Activated naive CD8-positive, alpha-beta T cell treated with anti-CD3 and anti-CD28 coated beads, Interleukin-2, amount 50 U/mL, for 24 hours (primary cell): ENCODE measurements around the gene DNAI1.

Experiments used
- ATAC-seq: fragments of 150-1000 bp; cut with Tn5 transposase; one replicate; pipeline ENCODE4 v1.10.0; 2021
- DNase-seq: peaks from one replicate; pipeline ENCODE4 v3.0.0; 2021
- H3K27ac Mint-ChIP-seq: one replicate; pipeline ENCODE4 v1.8.0; 2021; ENCODE audit warnings: mild to moderate bottlenecking, mixed read lengths
- H3K27me3 Mint-ChIP-seq: one replicate; pipeline ENCODE4 v1.8.0; 2021; ENCODE audit warnings: mixed read lengths
- H3K36me3 Mint-ChIP-seq: one replicate; pipeline ENCODE4 v1.8.0; 2021; ENCODE audit warnings: low read depth, mixed read lengths
- H3K4me1 Mint-ChIP-seq: one replicate; pipeline ENCODE4 v1.8.0; 2021; ENCODE audit warnings: mixed read lengths
- H3K4me3 Mint-ChIP-seq: one replicate; pipeline ENCODE4 v1.8.0; 2021; ENCODE audit warnings: mild to moderate bottlenecking, moderate library complexity, mixed read lengths
- H3K9me3 Mint-ChIP-seq: one replicate; pipeline ENCODE4 v1.8.0; 2021; ENCODE audit warnings: mixed read lengths

The DNAI1 gene

DNA sequence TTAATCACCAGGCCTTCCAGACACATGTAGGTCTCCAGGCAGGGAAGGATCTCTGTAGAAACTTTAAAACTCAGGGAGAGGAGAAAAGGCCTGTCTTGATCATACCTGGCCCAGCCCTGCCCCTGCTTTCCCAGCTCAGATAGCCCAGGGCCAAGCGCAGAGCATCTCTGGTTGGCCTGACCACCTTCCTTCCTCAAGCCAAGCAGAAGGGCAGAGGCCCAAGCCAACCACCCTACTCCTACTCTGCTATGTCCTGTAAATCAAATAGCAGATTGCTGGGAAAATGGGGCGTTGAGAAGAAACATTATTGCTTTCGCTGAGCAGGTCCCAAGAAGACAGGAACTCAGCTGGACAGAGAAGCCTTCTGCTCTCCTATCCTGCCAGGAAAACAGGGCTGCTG is 49.9 kb downstream of the DNAI1 start:
- no peak overlapping the region for H3K27ac Mint-ChIP-seq
- H3K4me1 Mint-ChIP-seq: no peaks in the 10 kb centered on the region
- no peak for ATAC-seq
- no peaks in the 10 kb centered on the region for H3K9me3 Mint-ChIP-seq
- H3K27me3 Mint-ChIP-seq: peaks cover 2% of the 10 kb centered on the region
- no peaks in the 10 kb centered on the region for H3K36me3 Mint-ChIP-seq
- DNase-seq: no peak
- no peak overlapping the region for H3K4me3 Mint-ChIP-seq

DNA sequence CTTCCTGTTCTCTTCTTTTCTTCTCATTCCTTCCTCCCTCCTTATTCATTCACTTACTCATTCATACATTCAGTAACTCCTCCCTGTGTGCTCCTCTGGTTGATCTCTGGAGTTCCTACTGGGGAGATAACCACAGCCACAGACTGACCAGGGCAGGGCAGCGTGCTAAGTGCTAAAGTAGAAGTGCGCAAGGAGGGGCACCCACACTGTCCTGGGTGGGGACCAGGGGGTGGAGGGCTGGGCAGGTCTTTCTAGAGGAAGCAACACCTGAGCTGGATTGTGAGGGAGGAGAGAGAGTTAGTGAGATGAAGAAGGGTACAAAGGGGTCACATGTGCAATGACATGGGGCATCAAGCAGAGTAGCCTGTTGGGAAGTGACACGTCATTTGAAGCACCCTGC is 50.3 kb downstream of the DNAI1 start:
- ATAC-seq (no peak), DNase-seq (no peak)
- H3K4me3 Mint-ChIP-seq: no peak overlapping the region
- peaks cover 2% of the 10 kb centered on the region for H3K27me3 Mint-ChIP-seq
- no peaks in the 10 kb centered on the region for H3K4me1 Mint-ChIP-seq
- no peak overlapping the region for H3K27ac Mint-ChIP-seq
- H3K9me3 Mint-ChIP-seq: no peaks in the 10 kb centered on the region
- no peaks in the 10 kb centered on the region for H3K36me3 Mint-ChIP-seq

DNA sequence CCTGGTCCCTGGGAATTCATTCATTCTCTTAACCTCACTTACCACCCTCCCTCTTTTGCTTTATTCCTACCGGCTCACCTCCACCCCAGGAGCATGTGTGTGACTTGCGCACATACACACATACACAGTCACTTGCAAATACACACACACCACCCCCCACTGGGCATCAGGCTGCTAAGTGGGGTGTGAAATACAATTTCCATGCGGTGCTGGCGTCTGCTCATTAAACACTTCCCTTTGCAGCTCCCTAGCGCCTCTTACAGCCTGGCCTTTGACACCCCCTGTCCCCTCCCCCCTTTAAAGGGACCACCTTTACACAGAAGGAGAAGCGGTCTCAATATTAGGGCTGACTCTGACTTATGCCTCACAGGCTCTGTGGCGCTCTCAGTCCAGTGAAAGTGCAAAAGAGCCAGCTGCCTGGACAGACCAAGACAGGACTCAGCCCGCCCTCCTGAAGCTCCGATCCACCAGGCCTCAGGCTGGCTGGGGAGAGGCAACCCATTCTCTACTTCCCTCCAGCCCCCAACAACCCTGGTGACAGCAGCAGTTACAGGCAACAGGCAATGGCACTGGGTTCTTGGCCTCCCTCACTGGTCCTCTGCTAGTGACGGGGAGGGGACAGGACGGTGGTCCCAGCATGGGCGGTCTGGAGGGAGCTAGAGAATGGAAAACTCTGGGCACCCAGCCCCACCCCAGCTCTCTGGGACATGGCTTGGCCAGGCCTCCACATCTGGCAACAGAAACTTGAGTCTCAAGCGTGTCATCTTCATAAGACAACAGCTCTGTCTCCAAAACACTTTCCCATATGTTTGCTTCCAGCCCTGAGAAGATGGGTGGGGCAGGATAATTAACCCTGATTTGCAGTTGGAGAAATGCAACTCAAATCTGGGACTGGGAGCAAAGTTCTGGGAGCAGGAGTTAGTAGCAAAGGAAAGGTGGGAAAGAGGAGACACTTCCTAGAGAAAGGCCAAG is 52.2 kb downstream of the DNAI1 start:
- H3K4me3 Mint-ChIP-seq: no peak overlapping the region
- no peaks in the 10 kb centered on the region for H3K4me1 Mint-ChIP-seq
- ATAC-seq (no peak), DNase-seq (no peak)
- H3K27ac Mint-ChIP-seq: no peak overlapping the region
- no peaks in the 10 kb centered on the region for H3K36me3 Mint-ChIP-seq
- H3K9me3 Mint-ChIP-seq: no peaks in the 10 kb centered on the region
- H3K27me3 Mint-ChIP-seq: no peaks in the 10 kb centered on the region

DNA sequence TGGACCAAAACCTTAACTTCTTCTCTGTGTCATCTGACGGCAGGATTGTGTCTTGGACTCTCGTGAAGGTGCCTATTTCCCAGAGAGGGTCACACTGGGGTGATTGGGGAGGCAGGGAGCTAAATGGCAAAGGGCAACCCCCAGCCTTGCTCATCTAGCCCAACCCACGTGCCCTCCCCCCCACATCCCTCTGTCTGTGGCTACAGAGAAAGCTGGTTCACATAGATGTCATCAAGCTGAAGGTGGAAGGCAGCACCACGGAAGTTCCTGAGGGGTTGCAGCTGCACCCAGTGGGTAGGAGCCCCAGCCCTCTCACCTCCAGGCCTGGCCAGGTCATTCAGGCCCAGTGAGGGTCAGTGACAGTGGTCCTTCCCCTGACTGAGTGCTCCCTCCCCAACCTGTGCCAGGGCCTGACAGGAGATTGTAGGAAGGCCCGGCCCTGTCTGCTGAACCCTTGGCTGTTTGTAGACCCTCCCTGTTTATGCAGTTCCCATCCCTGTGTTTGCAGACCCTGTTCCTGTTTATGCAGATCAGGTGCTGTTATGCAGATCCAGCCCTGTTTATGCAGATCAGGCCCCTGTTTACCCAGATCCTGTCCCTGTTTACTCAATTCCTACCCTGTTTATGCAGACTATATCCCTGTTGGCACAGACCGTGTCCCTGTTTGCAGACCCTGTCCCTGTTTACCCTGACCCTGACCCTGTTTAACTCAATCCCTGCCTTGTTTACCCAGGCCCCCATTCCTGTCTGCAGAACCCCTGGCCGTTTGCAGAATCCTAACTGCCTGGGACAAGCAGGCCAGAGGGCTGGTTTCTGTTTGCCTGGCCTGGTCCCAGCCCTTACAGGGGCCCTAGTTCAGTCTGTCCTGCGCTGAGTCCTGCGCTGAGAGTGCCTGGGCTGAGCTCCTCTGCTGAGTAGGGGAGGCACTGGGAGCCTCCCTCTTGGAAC is 53.8 kb downstream of the DNAI1 start:
- no peak overlapping the region for H3K27ac Mint-ChIP-seq
- H3K27me3 Mint-ChIP-seq: no peaks in the 10 kb centered on the region
- H3K36me3 Mint-ChIP-seq: no peaks in the 10 kb centered on the region
- H3K4me1 Mint-ChIP-seq: no peaks in the 10 kb centered on the region
- no peak overlapping the region for H3K4me3 Mint-ChIP-seq
- ATAC-seq: no peak
- DNase-seq: no peak
- no peaks in the 10 kb centered on the region for H3K9me3 Mint-ChIP-seq

DNA sequence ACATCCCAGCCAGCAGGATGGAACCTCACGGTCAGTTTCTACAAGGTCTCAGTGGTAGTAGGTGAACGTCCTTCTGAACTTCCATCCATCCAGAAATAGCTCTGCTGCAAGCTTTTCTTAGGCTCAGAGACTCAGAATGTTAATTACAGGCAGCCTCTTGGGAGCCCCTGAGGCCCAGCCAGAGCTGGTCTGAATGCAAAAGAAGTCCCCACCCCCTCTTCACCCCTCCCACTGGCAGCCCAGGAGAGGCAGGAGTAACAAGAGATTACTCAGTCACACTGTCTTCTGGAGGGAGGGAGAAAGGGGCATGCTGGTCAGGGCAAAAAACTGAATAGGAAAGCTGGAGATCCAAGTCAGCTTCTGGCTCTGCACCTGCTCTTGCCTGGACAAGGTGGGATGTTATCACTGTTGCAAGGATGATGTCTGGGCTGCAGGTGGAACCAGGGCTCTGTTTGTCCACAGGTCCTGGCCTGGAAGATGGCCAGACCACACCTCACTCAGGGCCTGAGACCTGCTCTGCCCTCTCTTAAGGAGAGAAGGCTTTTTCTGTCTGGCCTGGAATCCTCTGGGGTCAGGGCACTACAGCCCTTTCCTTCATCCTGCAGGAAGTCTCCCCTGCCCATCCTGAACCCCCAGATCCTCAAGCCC is 55.1 kb downstream of the DNAI1 start:
- ATAC-seq: no peak
- Mint-ChIP-seq H3K9me3 (no peaks in the 10 kb centered on the region), H3K4me1 (no peaks in the 10 kb centered on the region), H3K36me3 (no peaks in the 10 kb centered on the region), H3K27ac (no peak overlapping the region), H3K4me3 (no peak overlapping the region), H3K27me3 (no peaks in the 10 kb centered on the region)
- DNase-seq: no peak

DNA sequence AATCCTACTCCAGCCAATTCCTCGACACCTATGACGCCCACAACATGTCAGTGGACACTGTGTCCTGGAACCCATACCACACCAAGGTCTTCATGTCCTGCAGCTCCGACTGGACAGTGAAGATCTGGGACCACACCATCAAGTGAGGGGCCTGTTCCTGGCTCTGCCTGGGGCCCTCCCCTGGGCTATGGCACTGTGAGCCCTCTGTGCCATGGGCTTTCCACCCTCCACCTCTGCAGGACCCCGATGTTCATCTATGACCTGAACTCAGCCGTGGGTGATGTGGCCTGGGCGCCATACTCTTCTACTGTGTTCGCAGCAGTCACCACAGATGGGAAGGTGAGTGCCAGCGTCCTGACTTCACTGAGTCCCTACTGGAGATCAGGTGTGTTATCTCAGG is 55.8 kb downstream of the DNAI1 start:
- no peaks in the 10 kb centered on the region for H3K27me3 Mint-ChIP-seq
- ATAC-seq (no peak), DNase-seq (no peak)
- no peaks in the 10 kb centered on the region for H3K4me1 Mint-ChIP-seq
- H3K36me3 Mint-ChIP-seq: no peaks in the 10 kb centered on the region
- H3K4me3 Mint-ChIP-seq: no peak overlapping the region
- H3K9me3 Mint-ChIP-seq: no peaks in the 10 kb centered on the region
- no peak overlapping the region for H3K27ac Mint-ChIP-seq

DNA sequence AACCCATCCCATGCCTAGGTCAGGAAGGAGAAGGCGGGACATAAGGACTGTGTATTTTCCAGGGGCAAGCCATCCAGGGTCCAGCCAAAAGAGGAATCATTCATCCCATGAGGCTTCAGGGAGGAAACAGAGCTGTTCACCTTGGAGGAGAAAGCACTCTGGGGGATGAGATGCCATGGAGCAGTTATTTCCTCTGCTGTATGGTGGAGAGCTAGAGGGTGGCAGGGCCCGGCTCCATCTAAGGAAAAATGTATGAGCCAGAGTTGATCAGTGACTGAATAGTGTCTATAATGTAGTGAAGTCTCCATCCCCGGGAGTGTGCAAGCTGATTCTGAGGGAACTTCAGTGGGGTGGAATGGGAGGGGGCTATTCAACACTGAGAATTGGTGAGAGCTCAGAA is 56.2 kb downstream of the DNAI1 start:
- no peak overlapping the region for H3K4me3 Mint-ChIP-seq
- no peaks in the 10 kb centered on the region for H3K9me3 Mint-ChIP-seq
- DNase-seq: no peak
- no peaks in the 10 kb centered on the region for H3K27me3 Mint-ChIP-seq
- no peak for ATAC-seq
- H3K27ac Mint-ChIP-seq: no peak overlapping the region
- no peaks in the 10 kb centered on the region for H3K4me1 Mint-ChIP-seq
- H3K36me3 Mint-ChIP-seq: no peaks in the 10 kb centered on the region

DNA sequence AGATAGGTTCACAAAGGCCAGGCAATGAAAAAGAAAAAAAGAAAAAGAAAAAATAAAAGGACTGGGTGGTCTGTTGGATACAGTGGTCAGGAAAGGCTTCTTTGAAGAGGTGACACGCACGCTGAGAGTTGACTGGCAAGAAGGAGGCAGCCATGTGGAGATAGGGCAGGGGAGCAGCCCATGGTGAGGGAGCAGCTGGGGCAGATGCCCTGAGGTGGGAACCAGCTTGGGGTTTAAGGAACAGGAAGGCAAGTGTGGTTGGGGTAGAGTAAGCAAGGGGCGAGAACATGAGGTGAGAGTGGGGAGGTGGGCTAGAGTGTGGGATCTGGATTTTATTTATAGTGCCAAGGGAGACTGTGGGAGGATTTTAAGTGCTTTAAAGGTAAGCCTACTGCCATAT is 57.4 kb downstream of the DNAI1 start:
- no peak overlapping the region for H3K4me3 Mint-ChIP-seq
- no peaks in the 10 kb centered on the region for H3K4me1 Mint-ChIP-seq
- H3K9me3 Mint-ChIP-seq: no peaks in the 10 kb centered on the region
- no peaks in the 10 kb centered on the region for H3K27me3 Mint-ChIP-seq
- DNase-seq: no peak
- no peaks in the 10 kb centered on the region for H3K36me3 Mint-ChIP-seq
- no peak for ATAC-seq
- H3K27ac Mint-ChIP-seq: no peak overlapping the region

DNA sequence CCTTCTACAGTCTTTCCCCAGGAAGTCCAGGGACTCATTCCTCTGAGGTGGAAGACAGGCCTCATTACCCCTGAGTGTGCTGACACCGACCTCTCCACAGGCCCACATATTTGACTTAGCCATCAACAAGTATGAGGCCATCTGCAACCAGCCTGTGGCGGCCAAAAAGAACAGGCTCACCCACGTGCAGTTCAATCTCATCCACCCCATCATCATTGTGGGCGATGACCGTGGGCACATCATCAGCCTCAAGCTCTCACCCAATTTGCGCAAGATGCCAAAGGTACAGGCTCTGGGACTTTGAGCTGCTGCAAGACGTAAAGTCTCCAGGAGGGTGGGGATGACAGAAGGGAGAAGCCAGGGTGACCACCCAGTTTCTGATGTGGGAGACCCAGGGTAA is 58.6 kb downstream of the DNAI1 start:
- no peaks in the 10 kb centered on the region for H3K4me1 Mint-ChIP-seq
- H3K27ac Mint-ChIP-seq: no peak overlapping the region
- no peak for DNase-seq
- no peaks in the 10 kb centered on the region for H3K36me3 Mint-ChIP-seq
- no peak overlapping the region for H3K4me3 Mint-ChIP-seq
- no peak for ATAC-seq
- no peaks in the 10 kb centered on the region for H3K9me3 Mint-ChIP-seq
- peaks cover 3% of the 10 kb centered on the region for H3K27me3 Mint-ChIP-seq

DNA sequence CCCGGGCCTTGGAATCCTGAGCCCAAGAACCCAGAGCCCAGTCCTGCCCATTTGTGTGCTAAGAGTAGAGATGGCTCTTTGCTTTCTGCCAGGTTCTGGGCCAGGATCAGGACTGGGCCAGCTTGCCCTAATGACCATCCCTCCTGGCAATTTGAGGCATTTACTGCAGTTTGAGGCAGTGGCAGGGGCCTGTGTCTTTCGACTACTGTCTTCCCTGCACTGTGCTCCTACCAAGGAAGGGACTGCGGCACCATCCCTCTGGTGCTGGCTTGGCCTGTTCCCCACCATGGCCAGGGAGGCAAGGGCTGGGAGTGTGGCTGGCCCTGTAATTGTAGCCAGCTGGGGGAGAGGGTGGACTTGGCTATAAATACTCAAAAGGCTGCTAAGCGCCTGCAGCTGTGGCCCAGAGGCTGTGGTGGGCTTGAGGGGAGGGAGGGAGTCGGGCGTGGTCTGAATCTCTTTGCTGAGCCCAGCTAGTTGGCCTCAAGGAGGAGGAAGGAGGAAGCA is 59.6 kb downstream of the DNAI1 start:
- H3K27ac Mint-ChIP-seq: no peak overlapping the region
- H3K27me3 Mint-ChIP-seq: peaks cover 7% of the 10 kb centered on the region
- ATAC-seq (no peak), DNase-seq (no peak)
- peaks cover 4% of the 10 kb centered on the region for H3K4me1 Mint-ChIP-seq
- no peaks in the 10 kb centered on the region for H3K36me3 Mint-ChIP-seq
- no peak overlapping the region for H3K4me3 Mint-ChIP-seq
- no peaks in the 10 kb centered on the region for H3K9me3 Mint-ChIP-seq

DNA sequence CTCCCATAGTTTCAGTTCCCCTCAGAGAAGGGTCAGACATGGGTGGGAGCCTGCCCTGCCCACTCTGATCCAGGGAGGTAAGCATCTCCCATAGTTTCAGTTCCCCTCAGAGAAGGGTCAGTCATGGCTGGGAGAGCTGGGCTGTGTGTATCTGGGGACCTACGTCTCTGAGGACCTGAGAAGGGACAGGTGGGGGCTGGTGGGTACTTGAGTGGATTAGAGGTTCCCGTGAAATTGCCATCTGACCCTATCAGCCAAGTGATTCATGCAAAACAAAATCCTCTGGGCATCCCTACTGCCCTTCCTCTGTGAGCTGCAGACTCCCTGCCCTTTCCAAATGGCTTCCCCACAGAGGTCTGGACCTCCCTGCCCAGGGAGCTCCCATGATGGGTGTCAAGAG is 60.3 kb downstream of the DNAI1 start:
- Mint-ChIP-seq H3K27me3 (peaks cover 7% of the 10 kb centered on the region), H3K27ac (no peak overlapping the region), H3K36me3 (no peaks in the 10 kb centered on the region), H3K4me3 (no peak overlapping the region), H3K9me3 (no peaks in the 10 kb centered on the region), H3K4me1 (peaks cover 9% of the 10 kb centered on the region)
- DNase-seq (no peak), ATAC-seq (no peak)

DNA sequence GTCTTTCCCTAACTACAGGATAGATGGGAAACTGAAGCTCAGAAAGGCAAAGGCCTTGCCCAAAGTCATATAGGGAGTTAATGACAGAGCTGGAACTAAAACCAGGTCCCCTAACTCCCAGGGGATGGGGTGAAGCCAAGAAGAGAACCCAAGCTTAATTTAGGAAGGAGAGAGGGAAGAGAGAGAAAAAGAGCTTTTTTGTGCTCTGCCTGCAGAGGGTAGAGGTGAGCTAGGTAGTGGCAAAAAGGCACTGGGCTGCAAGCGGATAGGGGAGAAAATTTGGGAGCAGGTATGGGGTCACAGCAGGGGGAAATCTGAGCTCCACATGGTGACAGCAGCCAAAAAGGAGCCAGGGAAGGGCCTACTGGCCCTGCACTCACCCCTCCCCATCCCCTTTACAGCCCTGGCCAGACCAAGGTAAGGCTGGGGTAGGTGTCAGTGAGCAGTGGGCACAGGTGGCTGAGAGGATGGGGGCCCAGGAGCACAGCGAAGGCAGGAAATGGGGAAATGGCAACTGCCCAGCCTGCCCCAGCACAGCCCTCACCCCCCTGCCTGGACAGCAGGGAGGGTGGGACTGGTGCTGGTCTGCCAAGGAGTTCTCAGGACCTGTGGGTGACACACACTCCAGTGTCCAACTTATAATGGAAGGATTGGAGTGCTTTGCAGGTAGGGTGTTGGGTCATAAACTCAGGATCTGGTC is 60.9 kb downstream of the DNAI1 start:
- Mint-ChIP-seq H3K36me3 (no peaks in the 10 kb centered on the region), H3K4me1 (peaks cover 14% of the 10 kb centered on the region), H3K27me3 (peaks cover 10% of the 10 kb centered on the region), H3K4me3 (no peak overlapping the region), H3K9me3 (no peaks in the 10 kb centered on the region), H3K27ac (no peak overlapping the region)
- no peak for DNase-seq
- ATAC-seq: no peak

DNA sequence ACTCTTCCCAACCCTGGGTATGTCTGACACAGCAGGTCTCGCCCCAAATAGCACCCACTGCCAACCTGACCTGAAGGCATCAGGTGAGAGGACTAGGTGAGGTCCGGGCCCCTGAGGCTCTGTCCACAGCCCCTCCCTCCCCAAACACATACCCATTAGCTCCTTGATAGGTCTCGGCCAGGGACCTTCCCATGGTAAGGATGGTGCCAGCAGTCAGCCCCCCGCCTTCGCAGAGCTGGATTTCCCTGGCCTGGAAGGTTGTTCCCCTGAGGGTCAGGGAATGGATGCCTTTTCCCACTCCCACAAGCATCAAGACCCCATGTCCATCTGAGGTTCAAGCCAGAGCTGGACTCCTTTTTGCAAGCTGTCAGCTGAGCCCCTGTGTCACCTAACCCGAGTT is 61.5 kb downstream of the DNAI1 start:
- no peak for ATAC-seq
- Mint-ChIP-seq H3K36me3 (no peaks in the 10 kb centered on the region), H3K27me3 (peaks cover 16% of the 10 kb centered on the region), H3K4me3 (no peak overlapping the region), H3K27ac (no peak overlapping the region), H3K4me1 (peaks cover 21% of the 10 kb centered on the region), H3K9me3 (no peaks in the 10 kb centered on the region)
- DNase-seq: no peak
